Measurements from ENCODE around the gene IAH1. TPM values are rescaled to one million over a fixed set of nuclear protein-coding genes. Genes with fewer than 3 reads are reported as not detected.

The IAH1 gene
- total RNA-seq, 1 donor from 2014 or later: 40.0 TPM

DNA sequence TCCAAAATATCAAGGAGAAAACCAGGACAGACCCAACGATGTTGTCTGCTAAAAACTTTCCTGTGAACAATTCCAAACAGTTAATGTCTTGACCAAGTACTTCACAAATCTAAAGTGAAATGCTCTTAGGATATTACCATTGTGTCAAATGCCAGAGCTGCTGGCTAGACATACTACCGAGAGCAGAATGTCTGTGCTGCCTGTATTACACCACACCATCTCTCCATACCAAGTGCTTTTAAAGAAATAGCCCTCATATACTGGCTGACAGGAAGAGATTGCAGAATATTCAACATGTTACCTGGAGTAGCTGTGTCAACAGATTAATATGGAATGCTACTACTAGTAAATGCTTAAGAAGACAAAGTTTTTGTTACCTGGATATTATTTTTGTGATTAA, 18.6 kb downstream of the IAH1 start:
- intact Hi-C loops (cut with DNase I): no loop called here

DNA sequence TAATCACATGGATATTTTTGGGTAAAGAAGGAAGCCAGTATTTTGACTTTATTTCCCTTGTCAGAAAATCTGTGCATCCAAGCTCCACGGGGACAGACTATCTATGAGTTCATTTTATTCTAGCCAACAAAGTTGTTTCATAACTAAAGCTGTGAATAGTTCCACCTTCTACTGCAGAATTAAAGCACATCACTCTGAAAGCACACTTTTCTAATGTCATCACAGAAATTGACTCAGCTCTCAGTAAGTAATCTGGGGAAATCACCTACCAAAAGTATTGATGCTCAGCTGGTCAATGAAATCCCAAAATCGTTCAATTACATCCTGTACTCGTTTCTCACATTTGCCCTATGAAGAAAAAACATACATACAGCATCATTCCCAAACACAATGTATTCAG, 19.1 kb downstream of the IAH1 start:
- Histone ChIP-seq H3K36me3 (peaks cover 0 to 75% of the 10 kb centered on the region in 2 donors), H3K4me3 (no peak overlapping the region), H3K9me3 (no peaks in the 10 kb centered on the region), H3K27ac (no peak overlapping the region), H3K27me3 (no peaks in the 10 kb centered on the region), H3K4me1 (no peaks in the 10 kb centered on the region)
- no peak for TF ChIP-seq POLR2A (IDR thresholded peaks at IDR 0.05)
- no peak for TF ChIP-seq POLR2AphosphoS5 (IDR thresholded peaks at IDR 0.05; ENCODE audit: insufficient read depth in 1 of 2, low read depth in 1 of 2)
- TF ChIP-seq, protein P1, sequence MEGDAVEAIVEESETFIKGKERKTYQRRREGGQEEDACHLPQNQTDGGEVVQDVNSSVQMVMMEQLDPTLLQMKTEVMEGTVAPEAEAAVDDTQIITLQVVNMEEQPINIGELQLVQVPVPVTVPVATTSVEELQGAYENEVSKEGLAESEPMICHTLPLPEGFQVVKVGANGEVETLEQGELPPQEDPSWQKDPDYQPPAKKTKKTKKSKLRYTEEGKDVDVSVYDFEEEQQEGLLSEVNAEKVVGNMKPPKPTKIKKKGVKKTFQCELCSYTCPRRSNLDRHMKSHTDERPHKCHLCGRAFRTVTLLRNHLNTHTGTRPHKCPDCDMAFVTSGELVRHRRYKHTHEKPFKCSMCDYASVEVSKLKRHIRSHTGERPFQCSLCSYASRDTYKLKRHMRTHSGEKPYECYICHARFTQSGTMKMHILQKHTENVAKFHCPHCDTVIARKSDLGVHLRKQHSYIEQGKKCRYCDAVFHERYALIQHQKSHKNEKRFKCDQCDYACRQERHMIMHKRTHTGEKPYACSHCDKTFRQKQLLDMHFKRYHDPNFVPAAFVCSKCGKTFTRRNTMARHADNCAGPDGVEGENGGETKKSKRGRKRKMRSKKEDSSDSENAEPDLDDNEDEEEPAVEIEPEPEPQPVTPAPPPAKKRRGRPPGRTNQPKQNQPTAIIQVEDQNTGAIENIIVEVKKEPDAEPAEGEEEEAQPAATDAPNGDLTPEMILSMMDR (IDR thresholded peaks at IDR 0.05): no peak
- no peak for DNase-seq (ENCODE audit: extremely low spot score in 2 of 2)
- intact Hi-C loops (cut with DNase I): no loop called here

More for the DNA sequence above, 18.6 kb downstream of the IAH1 start:
- no peaks in the 10 kb centered on the region for H3K27me3 ChIP-seq
- H3K27ac ChIP-seq: no peak overlapping the region
- no peaks in the 10 kb centered on the region for H3K4me1 ChIP-seq
- H3K9me3 ChIP-seq: no peaks in the 10 kb centered on the region
- H3K4me3 ChIP-seq: no peak overlapping the region
- TF ChIP-seq POLR2A (IDR thresholded peaks at IDR 0.05) (no peak), POLR2AphosphoS5 (IDR thresholded peaks at IDR 0.05; ENCODE audit: insufficient read depth in 1 of 2, low read depth in 1 of 2) (no peak)
- TF ChIP-seq, protein P1 (IDR thresholded peaks at IDR 0.05): no peak
- peaks cover 0 to 79% of the 10 kb centered on the region in 2 donors for H3K36me3 ChIP-seq
- no peak for DNase-seq (ENCODE audit: extremely low spot score in 2 of 2)

DNA sequence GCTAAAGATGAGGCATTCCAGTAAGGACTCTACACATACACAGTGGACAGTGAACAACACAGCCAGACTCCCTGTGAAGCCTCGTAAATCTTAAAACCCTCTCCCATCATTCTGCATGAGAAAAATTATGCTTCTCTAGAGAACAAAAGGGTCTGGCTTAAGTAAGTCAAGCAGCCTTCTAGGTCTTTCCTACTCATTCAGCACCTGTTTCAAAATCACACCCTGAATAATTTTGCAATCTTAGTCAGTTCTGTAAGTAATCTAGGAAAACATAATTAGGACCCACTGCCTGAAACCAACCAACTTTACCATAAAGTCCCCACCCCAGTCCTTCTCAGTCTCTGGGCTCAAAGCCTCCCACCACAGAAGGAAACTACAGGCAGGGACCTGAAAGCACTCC, 19.7 kb downstream of the IAH1 start:
- Histone ChIP-seq H3K27me3 (no peaks in the 10 kb centered on the region), H3K4me1 (no peaks in the 10 kb centered on the region), H3K9me3 (no peaks in the 10 kb centered on the region), H3K27ac (no peak overlapping the region), H3K4me3 (no peak overlapping the region), H3K36me3 (peaks cover 0 to 70% of the 10 kb centered on the region in 2 donors)
- intact Hi-C loops (cut with DNase I): no loop called here
- no peak for TF ChIP-seq POLR2A (IDR thresholded peaks at IDR 0.05)
- TF ChIP-seq, protein P1 (IDR thresholded peaks at IDR 0.05): no peak
- TF ChIP-seq POLR2AphosphoS5 (IDR thresholded peaks at IDR 0.05; ENCODE audit: insufficient read depth in 1 of 2, low read depth in 1 of 2): no peak
- no peak for DNase-seq (ENCODE audit: extremely low spot score in 2 of 2)

DNA sequence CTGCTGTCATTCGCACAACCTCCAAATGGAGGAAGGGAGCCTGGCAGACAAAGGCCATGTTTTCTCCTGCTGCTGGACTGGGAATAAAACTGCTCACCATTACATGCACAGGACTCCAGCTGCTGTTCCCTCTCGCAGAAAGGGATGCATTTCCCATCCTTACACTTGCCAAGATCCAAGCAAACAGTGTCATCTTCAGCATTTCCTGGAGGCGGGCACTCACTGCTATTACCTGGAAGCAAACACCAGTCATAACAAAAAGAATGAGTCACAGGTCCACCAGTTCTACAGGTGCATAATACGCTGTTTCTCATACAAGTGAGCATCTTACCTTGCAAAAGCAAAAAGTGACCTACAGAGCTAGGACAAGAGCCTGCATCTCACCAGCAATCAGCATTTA, 22.7 kb downstream of the IAH1 start:
- H3K4me3 ChIP-seq: no peak overlapping the region
- peaks cover 0 to 46% of the 10 kb centered on the region in 2 donors for H3K36me3 ChIP-seq
- no peaks in the 10 kb centered on the region for H3K9me3 ChIP-seq
- peak in 1 of 2 donors; percentile 34 for TF ChIP-seq POLR2AphosphoS5 (IDR thresholded peaks at IDR 0.05; ENCODE audit: insufficient read depth in 1 of 2, low read depth in 1 of 2)
- TF ChIP-seq, protein P1 (IDR thresholded peaks at IDR 0.05): no peak
- no peak overlapping the region for H3K27ac ChIP-seq
- intact Hi-C loops (cut with DNase I): no loop called here
- DNase-seq (ENCODE audit: extremely low spot score in 2 of 2): no peak
- H3K4me1 ChIP-seq: no peaks in the 10 kb centered on the region
- no peaks in the 10 kb centered on the region for H3K27me3 ChIP-seq

DNA sequence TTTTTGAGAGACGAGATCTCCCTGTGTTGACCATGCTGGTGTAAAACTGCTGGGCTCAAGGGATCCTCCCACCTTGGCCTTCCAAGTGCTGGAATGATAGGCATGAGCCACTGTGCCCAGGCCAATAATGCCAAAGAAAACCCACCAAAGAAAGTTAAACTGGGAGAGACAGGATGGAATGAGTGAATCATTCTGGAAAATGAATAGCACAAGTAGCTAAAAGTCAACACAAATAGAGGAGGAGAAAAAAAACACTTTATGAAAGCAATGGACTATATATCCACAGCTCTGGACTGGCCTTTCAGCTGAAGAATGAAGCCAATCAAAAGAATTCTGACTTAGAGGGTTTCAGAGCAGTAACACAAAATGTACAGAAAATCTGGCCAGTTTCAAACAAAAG, 23.9 kb downstream of the IAH1 start:
- TF ChIP-seq POLR2AphosphoS5 (IDR thresholded peaks at IDR 0.05; ENCODE audit: insufficient read depth in 1 of 2, low read depth in 1 of 2) (no peak), POLR2A (IDR thresholded peaks at IDR 0.05) (no peak)
- TF ChIP-seq, protein P1 (IDR thresholded peaks at IDR 0.05): no peak
- DNase-seq (ENCODE audit: extremely low spot score in 2 of 2): no peak
- no peak overlapping the region for H3K27ac ChIP-seq
- no peak overlapping the region for H3K4me3 ChIP-seq
- no peaks in the 10 kb centered on the region for H3K4me1 ChIP-seq
- no peaks in the 10 kb centered on the region for H3K27me3 ChIP-seq
- H3K36me3 ChIP-seq: peaks cover 0 to 39% of the 10 kb centered on the region in 2 donors
- intact Hi-C loops (cut with DNase I): no loop called here
- H3K9me3 ChIP-seq: no peaks in the 10 kb centered on the region

Data from vagina (tissue), 2 donors.